HG03095 (cell line): ENCODE data around the gene ADCY10.

Experiments
- ATAC-seq: cut with Tn5 transposase; IDR thresholded peaks from one replicate; pipeline ENCODE4 v1.9.1; 2021; ENCODE audit warnings: moderate library complexity; ENCODE audit not compliant: unreplicated experiment

Gene ADCY10

GRCh38 chr1:167790117-167790516, 123.8 kb downstream of the ADCY10 start:
- ATAC-seq = no peak

GRCh38 chr1:167789501-167789900, 124.4 kb downstream of the ADCY10 start:
- ATAC-seq = no peak

- ATAC-seq = no peak
Observed at GRCh38 chr1:167786502-167786901, 127.4 kb downstream of the ADCY10 start.

- ATAC-seq = no peak
Observed at GRCh38 chr1:167784876-167785550, 128.9 kb downstream of the ADCY10 start.

- ATAC-seq = no peak
Observed at GRCh38 chr1:167782946-167783345, 131.0 kb downstream of the ADCY10 start.

GRCh38 chr1:167781558-167781957, 132.4 kb downstream of the ADCY10 start:
- ATAC-seq = no peak

- ATAC-seq = no peak
Observed at GRCh38 chr1:167777269-167777650, 136.7 kb downstream of the ADCY10 start.

GRCh38 chr1:167776616-167777268, 137.2 kb downstream of the ADCY10 start:
- ATAC-seq = no peak

- no peak for ATAC-seq
Observed at GRCh38 chr1:167776151-167776550, 137.8 kb downstream of the ADCY10 start.

GRCh38 chr1:167775178-167775577, 138.8 kb downstream of the ADCY10 start:
- ATAC-seq = no peak

GRCh38 chr1:167774710-167775109, 139.2 kb downstream of the ADCY10 start:
- ATAC-seq = no peak

GRCh38 chr1:167773516-167773915, 140.4 kb downstream of the ADCY10 start:
- ATAC-seq = no peak

- no peak for ATAC-seq
Observed at GRCh38 chr1:167772436-167772835, 141.5 kb downstream of the ADCY10 start.

- no peak for ATAC-seq
Observed at GRCh38 chr1:167770127-167770526, 143.8 kb downstream of the ADCY10 start.

- ATAC-seq = no peak
Observed at GRCh38 chr1:167767761-167768160, 146.2 kb downstream of the ADCY10 start.

GRCh38 chr1:167766538-167766937, 147.4 kb downstream of the ADCY10 start:
- ATAC-seq = no peak

GRCh38 chr1:167765496-167765895, 148.4 kb downstream of the ADCY10 start:
- no peak for ATAC-seq

GRCh38 chr1:167764458-167765330, 149.2 kb downstream of the ADCY10 start:
- no peak for ATAC-seq

GRCh38 chr1:167763525-167764220, 150.3 kb downstream of the ADCY10 start:
- ATAC-seq = no peak

GRCh38 chr1:167762061-167762746, 151.7 kb downstream of the ADCY10 start:
- ATAC-seq = no peak

GRCh38 chr1:167761400-167761799, 152.5 kb downstream of the ADCY10 start:
- ATAC-seq = no peak
